HepG2 (cell line): Measurements from ENCODE around the gene RCOR1. TPM values are rescaled to one million over a fixed set of nuclear protein-coding genes. Genes with fewer than 3 reads are reported as not detected.

ENCODE experiments used
- ISL2 ChIP-seq: sonication (generic); formaldehyde crosslinking; IDR thresholded peaks from 2 replicates; pipeline ENCODE4 v1.5.0; 2020; ENCODE audit warnings: missing genetic modification reagents
- JARID2 ChIP-seq: sonication (generic); formaldehyde crosslinking; IDR thresholded peaks from 2 replicates; pipeline ENCODE4 v1.8.1; 2023; ENCODE audit warnings: missing genetic modification reagents, inconsistent platforms; ENCODE audit not compliant: insufficient replicate concordance
- NRL ChIP-seq: sonication (generic); formaldehyde crosslinking; IDR thresholded peaks from 2 replicates; pipeline ENCODE4 v1.5.0; 2020; ENCODE audit warnings: missing genetic modification reagents, mild to moderate bottlenecking, moderate library complexity, borderline replicate concordance
- ZNF501 ChIP-seq: sonication (generic); formaldehyde crosslinking; IDR thresholded peaks from 2 replicates; pipeline ENCODE4 v1.5.1; 2020; ENCODE audit warnings: mild to moderate bottlenecking, moderate library complexity, missing genetic modification reagents
- ZNF891 ChIP-seq: sonication (generic); formaldehyde crosslinking; IDR thresholded peaks from 2 replicates; pipeline ENCODE4 v1.5.0; 2020; ENCODE audit warnings: mild to moderate bottlenecking, missing genetic modification reagents
- ZSCAN22 ChIP-seq: sonication (generic); formaldehyde crosslinking; IDR thresholded peaks from 2 replicates; pipeline ENCODE4 v1.4.0; 2020; ENCODE audit warnings: mild to moderate bottlenecking, missing genetic modification reagents
- polyA plus RNA-seq, 8 experiments: library from polyadenylated mRNA; depleted of rRNA in 3 of 8; stranded (reverse) in 7 of 8; unstranded in 1 of 8; fragments of >200 nt; fragmentation: Illumina TruSeq in 4 of 8; extraction: Trizol in 4 of 8; gene quantifications; 2 replicates each; pipeline versions ENCODE4 v1.2.1 to v1.2.3, GENCODE V29; 2011 to 2016; ENCODE audit warnings: low read depth in 4 of 8, missing spikeins in 1 of 8, mixed read lengths in 1 of 8; ENCODE audit not compliant: insufficient read depth in 1 of 8
- total RNA-seq, 5 experiments: library from RNA; depleted of rRNA; stranded (reverse); fragments of >200 nt; fragmentation: Illumina TruSeq; extraction: Trizol; gene quantifications; 2 replicates each; pipeline ENCODE4 v1.2.3, GENCODE V29; 2016; ENCODE audit warnings: low read depth in 1 of 5
- TF ChIP-seq, protein P1 (sequence below): sonication (generic); formaldehyde crosslinking; IDR thresholded peaks from 2 replicates; pipeline ENCODE4 v1.5.0; 2020; ENCODE audit warnings: mild to moderate bottlenecking, missing genetic modification reagents, borderline replicate concordance
- TF ChIP-seq, protein P2 (sequence below): sonication (generic); formaldehyde crosslinking; IDR thresholded peaks from 2 replicates; pipeline ENCODE4 v1.8.0; 2022; ENCODE audit warnings: mild to moderate bottlenecking, missing genetic modification reagents, borderline replicate concordance
- TF ChIP-seq, protein P3 (sequence below): sonication (generic); formaldehyde crosslinking; IDR thresholded peaks from 2 replicates; pipeline ENCODE4 v1.4.0; 2020; ENCODE audit warnings: missing genetic modification reagents, low read depth, mild to moderate bottlenecking, borderline replicate concordance
- TF ChIP-seq, protein P4 (sequence below): sonication (generic); formaldehyde crosslinking; conservative IDR thresholded peaks from 2 replicates; pipeline ENCODE4 v1.8.0; 2022; ENCODE audit warnings: mild to moderate bottlenecking, moderate library complexity, missing genetic modification reagents

RCOR1 gene
- total and polyA plus RNA-seq, 2 of the 13 experiments (the other 11 are each of a cell fraction or from before 2014, with no cell fraction given): 10.2 to 11.1 TPM

DNA sequence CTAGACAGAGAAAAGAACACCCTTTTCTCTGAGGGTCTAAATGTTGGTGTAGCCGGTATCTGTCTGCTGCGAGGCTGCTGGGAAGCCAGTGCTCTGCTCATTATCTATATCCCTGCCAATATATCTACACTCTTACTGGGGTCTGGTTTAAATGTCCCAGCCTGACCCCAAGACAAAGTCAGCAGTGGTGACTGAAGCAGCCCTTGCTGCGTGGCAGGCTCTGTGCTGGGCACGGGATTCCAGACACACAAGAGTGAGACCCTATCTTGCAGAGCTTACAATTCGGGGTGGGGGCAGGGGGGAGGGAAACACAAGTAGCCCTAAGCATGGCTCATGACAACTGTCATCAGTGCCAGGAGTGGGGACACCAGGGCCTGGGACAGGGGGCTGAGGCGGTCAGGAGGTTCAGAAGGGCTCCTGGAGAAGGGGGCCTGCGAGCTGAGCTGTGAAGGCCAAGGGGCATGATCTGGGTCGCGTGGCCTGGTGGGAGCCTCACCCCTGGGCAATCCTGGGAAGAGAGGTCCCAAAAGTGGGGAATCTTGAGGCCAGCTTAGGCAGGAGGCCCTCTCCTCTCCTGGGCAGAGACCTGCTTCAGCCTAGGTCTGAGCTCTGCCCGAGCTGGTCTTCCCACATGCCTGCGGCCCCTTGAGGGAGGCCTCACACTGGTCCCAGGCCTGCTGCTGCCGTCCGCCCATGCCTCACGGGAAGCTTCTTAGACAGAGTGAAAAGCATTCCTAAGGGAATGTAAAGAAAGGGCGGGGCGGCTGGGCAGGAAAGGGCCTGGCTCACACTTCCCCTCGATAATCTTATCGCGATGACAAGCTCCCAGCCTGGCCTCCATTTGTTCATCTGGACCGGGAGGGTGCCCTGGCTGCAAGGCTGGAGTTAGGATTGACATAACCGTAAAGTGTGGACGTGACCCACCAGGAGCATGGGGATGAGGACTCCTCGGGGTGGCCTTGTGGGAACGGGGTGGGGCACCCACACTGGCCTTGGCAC lies 7.3 kb upstream of the RCOR1 start (continued):
- TF ChIP-seq, protein P1, sequence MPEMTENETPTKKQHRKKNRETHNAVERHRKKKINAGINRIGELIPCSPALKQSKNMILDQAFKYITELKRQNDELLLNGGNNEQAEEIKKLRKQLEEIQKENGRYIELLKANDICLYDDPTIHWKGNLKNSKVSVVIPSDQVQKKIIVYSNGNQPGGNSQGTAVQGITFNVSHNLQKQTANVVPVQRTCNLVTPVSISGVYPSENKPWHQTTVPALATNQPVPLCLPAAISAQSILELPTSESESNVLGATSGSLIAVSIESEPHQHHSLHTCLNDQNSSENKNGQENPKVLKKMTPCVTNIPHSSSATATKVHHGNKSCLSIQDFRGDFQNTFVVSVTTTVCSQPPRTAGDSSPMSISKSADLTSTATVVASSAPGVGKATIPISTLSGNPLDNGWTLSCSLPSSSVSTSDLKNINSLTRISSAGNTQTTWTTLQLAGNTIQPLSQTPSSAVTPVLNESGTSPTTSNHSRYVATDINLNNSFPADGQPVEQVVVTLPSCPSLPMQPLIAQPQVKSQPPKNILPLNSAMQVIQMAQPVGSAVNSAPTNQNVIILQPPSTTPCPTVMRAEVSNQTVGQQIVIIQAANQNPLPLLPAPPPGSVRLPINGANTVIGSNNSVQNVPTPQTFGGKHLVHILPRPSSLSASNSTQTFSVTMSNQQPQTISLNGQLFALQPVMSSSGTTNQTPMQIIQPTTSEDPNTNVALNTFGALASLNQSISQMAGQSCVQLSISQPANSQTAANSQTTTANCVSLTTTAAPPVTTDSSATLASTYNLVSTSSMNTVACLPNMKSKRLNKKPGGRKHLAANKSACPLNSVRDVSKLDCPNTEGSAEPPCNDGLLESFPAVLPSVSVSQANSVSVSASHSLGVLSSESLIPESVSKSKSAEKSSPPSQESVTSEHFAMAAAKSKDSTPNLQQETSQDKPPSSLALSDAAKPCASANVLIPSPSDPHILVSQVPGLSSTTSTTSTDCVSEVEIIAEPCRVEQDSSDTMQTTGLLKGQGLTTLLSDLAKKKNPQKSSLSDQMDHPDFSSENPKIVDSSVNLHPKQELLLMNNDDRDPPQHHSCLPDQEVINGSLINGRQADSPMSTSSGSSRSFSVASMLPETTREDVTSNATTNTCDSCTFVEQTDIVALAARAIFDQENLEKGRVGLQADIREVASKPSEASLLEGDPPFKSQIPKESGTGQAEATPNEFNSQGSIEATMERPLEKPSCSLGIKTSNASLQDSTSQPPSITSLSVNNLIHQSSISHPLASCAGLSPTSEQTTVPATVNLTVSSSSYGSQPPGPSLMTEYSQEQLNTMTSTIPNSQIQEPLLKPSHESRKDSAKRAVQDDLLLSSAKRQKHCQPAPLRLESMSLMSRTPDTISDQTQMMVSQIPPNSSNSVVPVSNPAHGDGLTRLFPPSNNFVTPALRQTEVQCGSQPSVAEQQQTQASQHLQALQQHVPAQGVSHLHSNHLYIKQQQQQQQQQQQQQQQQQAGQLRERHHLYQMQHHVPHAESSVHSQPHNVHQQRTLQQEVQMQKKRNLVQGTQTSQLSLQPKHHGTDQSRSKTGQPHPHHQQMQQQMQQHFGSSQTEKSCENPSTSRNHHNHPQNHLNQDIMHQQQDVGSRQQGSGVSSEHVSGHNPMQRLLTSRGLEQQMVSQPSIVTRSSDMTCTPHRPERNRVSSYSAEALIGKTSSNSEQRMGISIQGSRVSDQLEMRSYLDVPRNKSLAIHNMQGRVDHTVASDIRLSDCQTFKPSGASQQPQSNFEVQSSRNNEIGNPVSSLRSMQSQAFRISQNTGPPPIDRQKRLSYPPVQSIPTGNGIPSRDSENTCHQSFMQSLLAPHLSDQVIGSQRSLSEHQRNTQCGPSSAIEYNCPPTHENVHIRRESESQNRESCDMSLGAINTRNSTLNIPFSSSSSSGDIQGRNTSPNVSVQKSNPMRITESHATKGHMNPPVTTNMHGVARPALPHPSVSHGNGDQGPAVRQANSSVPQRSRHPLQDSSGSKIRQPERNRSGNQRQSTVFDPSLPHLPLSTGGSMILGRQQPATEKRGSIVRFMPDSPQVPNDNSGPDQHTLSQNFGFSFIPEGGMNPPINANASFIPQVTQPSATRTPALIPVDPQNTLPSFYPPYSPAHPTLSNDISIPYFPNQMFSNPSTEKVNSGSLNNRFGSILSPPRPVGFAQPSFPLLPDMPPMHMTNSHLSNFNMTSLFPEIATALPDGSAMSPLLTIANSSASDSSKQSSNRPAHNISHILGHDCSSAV (CRISPR knock-in tag): no peak
- TF ChIP-seq ZNF891 (CRISPR knock-in tag) (no peak), ZSCAN22 (CRISPR knock-in tag) (no peak), JARID2 (CRISPR knock-in tag) (no peak), ISL2 (CRISPR knock-in tag) (no peak), NRL (CRISPR knock-in tag) (peak; percentile 85), ZNF501 (CRISPR knock-in tag) (peak; percentile 41; the same call in 1 of the 2 replicates)
- TF ChIP-seq, protein P2, sequence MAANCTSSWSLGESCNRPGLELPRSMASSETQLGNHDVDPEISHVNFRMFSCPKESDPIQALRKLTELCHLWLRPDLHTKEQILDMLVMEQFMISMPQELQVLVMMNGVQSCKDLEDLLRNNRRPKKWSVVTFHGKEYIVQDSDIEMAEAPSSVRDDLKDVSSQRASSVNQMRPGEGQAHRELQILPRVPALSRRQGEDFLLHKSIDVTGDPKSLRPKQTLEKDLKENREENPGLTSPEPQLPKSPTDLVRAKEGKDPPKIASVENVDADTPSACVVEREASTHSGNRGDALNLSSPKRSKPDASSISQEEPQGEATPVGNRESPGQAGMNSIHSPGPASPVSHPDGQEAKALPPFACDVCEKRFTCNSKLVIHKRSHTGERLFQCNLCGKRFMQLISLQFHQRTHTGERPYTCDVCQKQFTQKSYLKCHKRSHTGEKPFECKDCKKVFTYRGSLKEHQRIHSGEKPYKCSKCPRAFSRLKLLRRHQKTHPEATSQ: no peak
- TF ChIP-seq, protein P3, sequence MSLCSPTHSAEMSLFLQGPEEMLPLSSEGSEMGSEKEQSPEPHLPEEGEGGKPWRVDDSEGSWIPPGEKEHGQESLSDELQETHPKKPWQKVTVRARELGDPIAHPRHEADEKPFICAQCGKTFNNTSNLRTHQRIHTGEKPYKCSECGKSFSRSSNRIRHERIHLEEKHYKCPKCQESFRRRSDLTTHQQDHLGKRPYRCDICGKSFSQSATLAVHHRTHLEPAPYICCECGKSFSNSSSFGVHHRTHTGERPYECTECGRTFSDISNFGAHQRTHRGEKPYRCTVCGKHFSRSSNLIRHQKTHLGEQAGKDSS: no peak
- TF ChIP-seq, protein P4, sequence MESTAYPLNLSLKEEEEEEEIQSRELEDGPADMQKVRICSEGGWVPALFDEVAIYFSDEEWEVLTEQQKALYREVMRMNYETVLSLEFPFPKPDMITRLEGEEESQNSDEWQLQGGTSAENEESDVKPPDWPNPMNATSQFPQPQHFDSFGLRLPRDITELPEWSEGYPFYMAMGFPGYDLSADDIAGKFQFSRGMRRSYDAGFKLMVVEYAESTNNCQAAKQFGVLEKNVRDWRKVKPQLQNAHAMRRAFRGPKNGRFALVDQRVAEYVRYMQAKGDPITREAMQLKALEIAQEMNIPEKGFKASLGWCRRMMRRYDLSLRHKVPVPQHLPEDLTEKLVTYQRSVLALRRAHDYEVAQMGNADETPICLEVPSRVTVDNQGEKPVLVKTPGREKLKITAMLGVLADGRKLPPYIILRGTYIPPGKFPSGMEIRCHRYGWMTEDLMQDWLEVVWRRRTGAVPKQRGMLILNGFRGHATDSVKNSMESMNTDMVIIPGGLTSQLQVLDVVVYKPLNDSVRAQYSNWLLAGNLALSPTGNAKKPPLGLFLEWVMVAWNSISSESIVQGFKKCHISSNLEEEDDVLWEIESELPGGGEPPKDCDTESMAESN: no peak
